Thyroid gland (tissue), 4 donors: ENCODE results near the gene DCAF8. TPM values are rescaled to one million over a fixed set of nuclear protein-coding genes. Genes with fewer than 3 reads are reported as not detected.

Experiments
- DNase-seq, 2 donors: peaks; one replicate each; pipeline ENCODE4 v3.0.0-alpha.2; 2019
- H3K27ac ChIP-seq, 3 donors: fragments of 200-600 bp; sonication (generic); 1 replicate in 2 of 3; 2 replicates in 1 of 3; pipeline ENCODE4 v1.5.1; 2016 to 2019; ENCODE audit warnings: mild to moderate bottlenecking in 1 of 3, moderate library complexity in 1 of 3
- H3K27me3 ChIP-seq: fragments of 200-600 bp; sonication (generic); one replicate; pipeline ENCODE4 v1.5.1; 2019
- H3K36me3 ChIP-seq, 2 donors: fragments of 200-600 bp; sonication (generic); one replicate each; pipeline ENCODE4 v1.5.1; 2016 to 2019
- H3K4me1 ChIP-seq, 2 donors: fragments of 200-600 bp; sonication (generic); one replicate each; pipeline ENCODE4 v1.5.1; 2017 to 2019
- H3K4me3 ChIP-seq, 3 donors: fragments of 200-600 bp; sonication (generic); replicated peaks in 1 of 3; 1 replicate in 2 of 3; 2 replicates in 1 of 3; pipeline ENCODE4 v1.5.1; 2016; ENCODE audit warnings: mild to moderate bottlenecking in 1 of 3
- H3K9me3 ChIP-seq: fragments of 200-600 bp; sonication (generic); one replicate; pipeline ENCODE4 v1.5.1; 2017
- POLR2A ChIP-seq, 2 donors: fragments of 450-650 bp; IDR thresholded peaks; one replicate each; pipeline ENCODE4 v1.6.1; 2017; ENCODE audit warnings: antibody characterized with exemption in 2 of 2, mild to moderate bottlenecking in 2 of 2, moderate library complexity in 1 of 2
- WGBS, 2 donors: methylation state at CpG; one replicate each; pipeline ENCODE4 v1.1.5; 2017; 5-methylcytosine and 5-hydroxymethylcytosine counted together
- intact Hi-C: fragments of 100-400 bp; cut with DNase I; formaldehyde crosslinking; loops from one replicate; pipeline ENCODE4 v1.15.1; 2023
- total RNA-seq, 4 donors: library from RNA; depleted of rRNA; stranded (reverse); fragments of >200 nt; gene quantifications; one replicate each; pipeline ENCODE4 v1.2.3, GENCODE V29; 2016
- TF ChIP-seq, protein P1 (sequence below), 6 experiments: fragments of 200-600 bp in 3 of 6; fragments of 450-650 bp in 3 of 6; sonication (generic) in 3 of 6; IDR thresholded peaks; one replicate each; pipeline ENCODE4 v1.5.1; 2016 to 2019; ENCODE audit warnings: antibody characterized with exemption in 6 of 6, mild to moderate bottlenecking in 2 of 6, inconsistent platforms in 1 of 6, moderate library complexity in 1 of 6

The DCAF8 gene
- total RNA-seq, 4 donors from 2014 or later: 221 to 239 (median 228) TPM

DNA sequence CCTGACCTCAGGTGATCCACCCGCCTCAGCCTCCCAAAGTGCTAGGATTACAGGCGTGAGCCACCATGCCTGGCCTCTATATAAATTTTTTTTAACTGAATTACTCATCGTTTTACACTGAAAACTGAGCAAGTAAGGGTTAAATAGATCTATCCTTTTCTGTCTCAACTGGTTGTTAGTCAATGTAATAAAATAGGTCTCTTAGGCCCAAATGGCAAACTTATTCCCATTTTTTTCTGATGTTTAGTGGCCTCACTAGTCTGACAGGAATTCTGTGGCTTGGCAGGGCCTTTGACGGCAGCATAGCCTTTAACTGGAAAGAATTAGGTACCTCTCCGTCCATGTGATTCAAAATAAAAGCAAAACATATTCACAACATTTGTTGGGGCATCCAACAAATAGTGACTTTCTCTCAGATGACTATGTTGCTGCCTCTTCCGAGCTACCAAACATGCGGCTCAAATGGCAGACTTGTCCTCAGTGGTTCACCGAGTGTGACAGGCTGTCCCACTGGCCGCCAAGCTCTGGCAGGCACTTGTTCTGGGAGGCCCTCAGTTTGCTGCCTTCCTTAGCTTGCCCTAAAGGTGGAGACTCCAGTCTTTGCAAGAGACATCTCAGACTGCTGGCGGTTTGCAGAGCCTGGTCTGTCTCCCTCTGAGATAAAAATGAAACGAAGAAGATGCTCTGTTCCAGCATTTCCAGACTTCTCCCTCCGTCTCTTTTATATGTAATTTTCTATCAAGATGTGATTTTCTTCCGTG, 93.6 kb downstream of the DCAF8 start:
- intact Hi-C loops: no loop called here
- no peak overlapping the region for H3K4me3 ChIP-seq
- TF ChIP-seq, protein P1, sequence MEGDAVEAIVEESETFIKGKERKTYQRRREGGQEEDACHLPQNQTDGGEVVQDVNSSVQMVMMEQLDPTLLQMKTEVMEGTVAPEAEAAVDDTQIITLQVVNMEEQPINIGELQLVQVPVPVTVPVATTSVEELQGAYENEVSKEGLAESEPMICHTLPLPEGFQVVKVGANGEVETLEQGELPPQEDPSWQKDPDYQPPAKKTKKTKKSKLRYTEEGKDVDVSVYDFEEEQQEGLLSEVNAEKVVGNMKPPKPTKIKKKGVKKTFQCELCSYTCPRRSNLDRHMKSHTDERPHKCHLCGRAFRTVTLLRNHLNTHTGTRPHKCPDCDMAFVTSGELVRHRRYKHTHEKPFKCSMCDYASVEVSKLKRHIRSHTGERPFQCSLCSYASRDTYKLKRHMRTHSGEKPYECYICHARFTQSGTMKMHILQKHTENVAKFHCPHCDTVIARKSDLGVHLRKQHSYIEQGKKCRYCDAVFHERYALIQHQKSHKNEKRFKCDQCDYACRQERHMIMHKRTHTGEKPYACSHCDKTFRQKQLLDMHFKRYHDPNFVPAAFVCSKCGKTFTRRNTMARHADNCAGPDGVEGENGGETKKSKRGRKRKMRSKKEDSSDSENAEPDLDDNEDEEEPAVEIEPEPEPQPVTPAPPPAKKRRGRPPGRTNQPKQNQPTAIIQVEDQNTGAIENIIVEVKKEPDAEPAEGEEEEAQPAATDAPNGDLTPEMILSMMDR (IDR thresholded peaks at IDR 0.05): no peak
- TF ChIP-seq POLR2A (IDR thresholded peaks at IDR 0.05): no peak
- no peaks in the 10 kb centered on the region for H3K27me3 ChIP-seq
- no peaks in the 10 kb centered on the region for H3K36me3 ChIP-seq
- H3K27ac ChIP-seq: no peak overlapping the region
- no peaks in the 10 kb centered on the region for H3K9me3 ChIP-seq
- H3K4me1 ChIP-seq: peaks cover 5 to 18% of the 10 kb centered on the region in 2 donors
- WGBS, 2 donors: 76% methylated on average over 13 of the region's 13 CpGs
- DNase-seq: peak; percentile 20 to 52

DNA sequence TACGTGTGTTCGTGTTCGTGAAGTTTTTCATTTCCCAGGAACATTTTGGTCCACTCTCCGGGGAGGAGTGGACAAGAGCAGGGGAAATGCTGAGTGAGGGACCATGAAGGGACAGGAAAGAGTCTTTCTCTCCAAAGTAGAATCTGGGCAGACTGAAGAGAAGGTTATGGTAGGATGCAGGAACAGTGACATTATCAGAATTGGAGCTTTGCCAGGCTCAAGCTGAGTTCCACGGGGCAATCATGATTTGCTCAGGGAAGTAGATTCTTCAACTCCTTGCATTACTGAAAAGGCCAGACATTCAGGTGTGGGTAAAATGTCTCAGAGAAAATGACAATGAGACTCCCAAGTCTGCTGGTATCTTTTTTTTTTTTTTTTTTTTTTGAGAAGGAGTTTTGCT, 94.3 kb downstream of the DCAF8 start:
- DNase-seq: no peak
- Histone ChIP-seq H3K9me3 (no peaks in the 10 kb centered on the region), H3K36me3 (no peaks in the 10 kb centered on the region), H3K27ac (no peak overlapping the region), H3K4me1 (peaks cover 12 to 26% of the 10 kb centered on the region in 2 donors), H3K27me3 (no peaks in the 10 kb centered on the region), H3K4me3 (no peak overlapping the region)
- no peak for TF ChIP-seq POLR2A (IDR thresholded peaks at IDR 0.05)
- TF ChIP-seq, protein P1 (IDR thresholded peaks at IDR 0.05): no peak
- intact Hi-C loops: no loop called here
- WGBS, 2 donors: 65 to 67% methylated on average over 5 of the region's 5 CpGs

DNA sequence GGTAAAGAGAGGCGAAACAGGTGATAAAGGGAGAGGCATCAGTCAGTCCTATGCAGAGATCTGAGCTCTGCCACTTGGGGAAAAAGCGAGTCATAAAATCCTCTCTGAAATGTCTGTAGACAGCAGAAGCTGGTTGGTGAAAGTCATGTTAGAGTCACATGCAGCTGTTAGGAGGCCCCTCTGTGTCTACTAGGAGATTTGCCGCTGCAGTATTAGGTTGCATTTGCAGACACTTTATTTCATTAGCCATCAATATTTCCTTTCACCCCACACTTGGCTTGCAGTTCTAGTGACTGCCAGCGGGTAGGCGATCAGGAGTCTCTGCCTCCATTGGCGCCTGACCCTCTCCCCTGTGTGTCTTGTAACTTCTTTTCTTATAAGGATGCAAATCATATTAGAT, 94.8 kb downstream of the DCAF8 start:
- Histone ChIP-seq H3K27ac (no peak overlapping the region), H3K9me3 (no peaks in the 10 kb centered on the region), H3K4me3 (no peak overlapping the region), H3K36me3 (no peaks in the 10 kb centered on the region), H3K4me1 (peaks cover 12 to 30% of the 10 kb centered on the region in 2 donors), H3K27me3 (no peaks in the 10 kb centered on the region)
- TF ChIP-seq, protein P1 (IDR thresholded peaks at IDR 0.05): no peak
- no peak for DNase-seq
- WGBS, 2 donors: 96% methylated on average over 6 of the region's 6 CpGs
- intact Hi-C loops: no loop called here

DNA sequence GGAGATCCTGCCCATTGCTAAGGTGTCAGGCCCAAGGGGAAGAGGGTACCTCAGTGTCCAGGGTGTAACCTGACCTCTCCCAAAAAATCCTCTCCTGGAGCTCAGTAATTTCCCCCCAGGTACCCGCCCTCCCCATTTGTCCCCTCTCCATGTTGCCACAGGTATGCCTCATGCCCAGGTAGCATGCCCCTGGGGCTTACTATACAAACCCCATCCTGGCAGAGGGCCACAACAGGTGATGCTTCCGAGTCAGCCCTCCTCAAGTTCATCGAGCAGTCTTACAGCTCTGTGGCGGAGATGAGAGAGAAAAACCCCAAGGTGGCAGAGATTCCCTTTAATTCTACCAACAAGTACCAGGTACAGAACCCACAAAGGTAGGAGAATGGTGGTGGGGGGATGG, 95.3 kb downstream of the DCAF8 start:
- Histone ChIP-seq H3K4me1 (peaks cover 12 to 32% of the 10 kb centered on the region in 2 donors), H3K27ac (no peak overlapping the region), H3K4me3 (no peak overlapping the region), H3K9me3 (no peaks in the 10 kb centered on the region), H3K27me3 (no peaks in the 10 kb centered on the region), H3K36me3 (no peaks in the 10 kb centered on the region)
- 75 to 81% methylated on average over 4 of the region's 4 CpGs for WGBS, 2 donors
- intact Hi-C loops: no loop called here
- TF ChIP-seq, protein P1 (IDR thresholded peaks at IDR 0.05): no peak
- TF ChIP-seq POLR2A (IDR thresholded peaks at IDR 0.05): no peak
- DNase-seq: no peak

DNA sequence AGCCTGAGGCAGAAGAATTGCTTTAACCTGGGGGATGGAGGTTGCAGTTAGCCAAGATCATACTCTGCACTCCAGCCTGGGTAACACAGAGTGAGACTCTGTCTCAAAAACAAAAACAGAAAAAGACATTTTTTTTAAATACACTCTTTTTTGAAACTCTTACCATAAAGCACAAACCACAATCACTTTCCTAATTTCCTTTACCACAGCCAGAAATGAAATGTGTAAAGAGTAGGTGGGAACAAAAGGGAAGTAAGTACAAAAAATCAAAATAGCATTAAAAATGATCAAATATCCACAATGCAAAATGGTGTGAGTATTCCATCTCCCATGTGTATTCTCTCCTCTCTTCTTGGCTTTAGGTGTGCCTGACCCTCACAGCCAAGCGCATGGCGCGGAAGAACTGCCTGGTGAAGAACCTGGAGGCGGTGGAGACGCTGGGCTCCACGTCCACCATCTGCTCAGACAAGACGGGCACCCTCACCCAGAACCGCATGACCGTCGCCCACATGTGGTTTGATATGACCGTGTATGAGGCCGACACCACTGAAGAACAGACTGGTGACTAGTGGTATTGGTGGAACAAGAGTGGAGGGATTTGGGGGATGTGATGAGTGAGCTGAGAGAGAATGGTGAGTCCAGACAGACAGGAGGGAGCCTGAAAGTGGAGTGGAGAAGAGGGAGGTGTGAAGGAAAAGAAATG, 96.0 kb downstream of the DCAF8 start:
- Histone ChIP-seq H3K36me3 (no peaks in the 10 kb centered on the region), H3K27me3 (no peaks in the 10 kb centered on the region), H3K4me1 (peaks cover 12 to 27% of the 10 kb centered on the region in 2 donors), H3K9me3 (no peaks in the 10 kb centered on the region), H3K4me3 (no peak overlapping the region), H3K27ac (no peak overlapping the region)
- intact Hi-C loops: no loop called here
- no peak for DNase-seq
- TF ChIP-seq, protein P1 (IDR thresholded peaks at IDR 0.05): no peak
- no peak for TF ChIP-seq POLR2A (IDR thresholded peaks at IDR 0.05)
- WGBS, 2 donors: 83 to 87% methylated on average over 12 of the region's 12 CpGs
